ENCODE data around the gene NTM.

GRCh38 chr11:131449036-131450019 is 78.9 kb downstream of the NTM start:
- TF ChIP-seq SMC3 (conservative IDR thresholded peaks at IDR 0.05; ENCODE audit: poor library complexity) (no peak), REST (IDR thresholded peaks at IDR 0.05; ENCODE audit: borderline replicate concordance) (no peak), EP300 (conservative IDR thresholded peaks at IDR 0.05; ENCODE audit: poor library complexity, severe bottlenecking) (no peak)

All from neural cell (in vitro differentiated cells).